CD4-positive, CD25-positive, alpha-beta regulatory T cell (primary cell): ENCODE measurements around the gene SH3GL2. TPM values are rescaled to one million over a fixed set of nuclear protein-coding genes. Genes with fewer than 3 reads are reported as not detected.

ENCODE experiments used
- ATAC-seq, 2 donors: fragments of 150-1000 bp; cut with Tn5 transposase; one replicate each; pipeline ENCODE4 v1.10.0; 2021; ENCODE audit warnings: low read depth in 2 of 2, moderate number of reproducible peaks in 2 of 2, moderate library complexity in 1 of 2
- DNase-seq, 3 donors: peaks; one replicate each; pipeline versions ENCODE4 v3.0.0 to v3.0.0-alpha.2; 2012 to 2022; ENCODE audit warnings: mixed read lengths in 1 of 3
- H3K27ac ChIP-seq: one replicate; pipeline ENCODE4 v1.7.0; 2013; ENCODE audit warnings: mild to moderate bottlenecking, low read length; ENCODE audit not compliant: insufficient read depth, poor library complexity, severe bottlenecking
- H3K27me3 ChIP-seq: one replicate; pipeline ENCODE4 v1.7.0; 2013; ENCODE audit warnings: low read length; ENCODE audit not compliant: control insufficient read depth, insufficient read depth
- H3K36me3 ChIP-seq: one replicate; pipeline ENCODE4 v1.7.0; 2013; ENCODE audit warnings: mild to moderate bottlenecking, low read length, moderate library complexity; ENCODE audit not compliant: control insufficient read depth, insufficient read depth
- H3K4me1 ChIP-seq: 2 replicates; pipeline ENCODE4 v1.7.0; 2013; ENCODE audit warnings: mild to moderate bottlenecking, low read length; ENCODE audit not compliant: insufficient read depth, control insufficient read depth, poor library complexity, severe bottlenecking
- H3K4me3 ChIP-seq: one replicate; pipeline ENCODE4 v1.7.0; 2013; ENCODE audit warnings: low read depth, mild to moderate bottlenecking, low read length, moderate library complexity
- H3K9me3 ChIP-seq, 2 experiments: 1 replicate in 1 of 2; 2 replicates in 1 of 2; pipeline ENCODE4 v1.7.0; 2013; ENCODE audit warnings: low read length in 2 of 2, mild to moderate bottlenecking in 1 of 2, moderate library complexity in 1 of 2; ENCODE audit not compliant: control insufficient read depth in 2 of 2
- H3K27ac Mint-ChIP-seq, 3 donors: one replicate each; pipeline ENCODE4 v1.8.0; 2020 to 2022; ENCODE audit warnings: mild to moderate bottlenecking in 3 of 3, mixed read lengths in 3 of 3, moderate library complexity in 2 of 3
- H3K27me3 Mint-ChIP-seq: one replicate; pipeline ENCODE4 v1.8.0; 2022; ENCODE audit warnings: mild to moderate bottlenecking, mixed read lengths
- H3K36me3 Mint-ChIP-seq: one replicate; pipeline ENCODE4 v1.8.0; 2020; ENCODE audit warnings: mixed read lengths
- H3K4me1 Mint-ChIP-seq, 4 donors: one replicate each; pipeline ENCODE4 v1.8.0; 2020 to 2022; ENCODE audit warnings: mixed read lengths in 4 of 4, mild to moderate bottlenecking in 1 of 4
- H3K4me3 Mint-ChIP-seq, 4 donors: one replicate each; pipeline ENCODE4 v1.8.0; 2020 to 2022; ENCODE audit warnings: mild to moderate bottlenecking in 4 of 4, mixed read lengths in 4 of 4, moderate library complexity in 3 of 4
- H3K9me3 Mint-ChIP-seq, 7 donors: one replicate each; pipeline ENCODE4 v1.8.0; 2020 to 2022; ENCODE audit warnings: mixed read lengths in 7 of 7, mild to moderate bottlenecking in 3 of 7, moderate library complexity in 2 of 7
- polyA plus RNA-seq, 4 donors: library from polyadenylated mRNA; unstranded; fragments of 300-500 nt; fragmentation: Illumina TruSeq; gene quantifications; one replicate each; pipeline ENCODE4 v1.2.3, GENCODE V29; 2021
- total RNA-seq: library from RNA; stranded (reverse); gene quantifications from one replicate; pipeline ENCODE4 v1.2.3, GENCODE V29; 2022

SH3GL2 gene
- total and polyA plus RNA-seq, 5 donors from 2014 or later: not detected

DNA sequence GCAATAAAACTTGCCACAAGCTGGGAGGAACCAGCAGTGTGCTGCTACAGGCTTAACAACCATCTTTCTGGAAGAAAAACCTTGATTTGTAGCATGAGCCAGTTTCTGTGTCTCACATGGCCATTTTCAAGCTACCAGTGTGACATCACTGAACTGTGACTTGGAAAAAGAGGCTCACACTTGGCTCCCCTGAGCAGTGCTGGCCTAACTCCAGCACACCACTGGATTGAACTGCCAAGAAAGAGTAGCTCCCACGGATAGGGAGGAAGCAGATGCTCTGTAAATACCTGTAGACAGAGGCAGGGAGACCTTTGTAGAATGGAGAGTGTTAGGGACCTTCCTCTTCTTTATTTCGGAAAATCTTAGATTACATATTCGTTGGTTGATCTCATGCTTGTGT lies 197.9 kb downstream of the SH3GL2 start:
- Mint-ChIP-seq H3K4me1 (no peaks in the 10 kb centered on the region), H3K4me3 (no peak overlapping the region), H3K27me3 (no peaks in the 10 kb centered on the region), H3K36me3 (no peaks in the 10 kb centered on the region), H3K27ac (no peak overlapping the region), H3K9me3 (peaks cover 0 to 13% (median 3%) of the 10 kb centered on the region in 7 donors)
- Histone ChIP-seq H3K4me3 (no peak overlapping the region), H3K36me3 (no peaks in the 10 kb centered on the region), H3K27ac (no peak overlapping the region), H3K9me3 (no peaks in the 10 kb centered on the region), H3K27me3 (no peaks in the 10 kb centered on the region), H3K4me1 (no peaks in the 10 kb centered on the region)
- DNase-seq: no peak
- ATAC-seq: no peak

DNA sequence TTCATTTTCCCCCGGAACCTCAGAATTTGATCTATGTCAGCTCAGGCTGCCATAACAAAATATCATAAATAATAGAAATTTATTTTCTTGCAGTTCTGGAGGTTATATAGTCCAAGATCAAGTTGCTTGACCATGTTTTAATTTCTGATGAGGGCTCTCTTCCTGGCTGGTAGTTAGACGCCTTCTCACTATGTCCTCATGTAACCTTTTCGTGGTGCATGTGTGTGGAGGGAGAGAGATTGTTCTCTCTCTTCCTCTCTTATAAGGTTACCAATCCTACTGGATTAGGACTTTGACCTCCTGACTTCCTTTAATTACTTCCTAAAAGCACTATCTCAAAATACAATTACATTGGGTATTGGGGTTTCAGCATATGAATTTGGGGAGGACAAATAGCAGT lies 198.6 kb downstream of the SH3GL2 start:
- no peaks in the 10 kb centered on the region for H3K9me3 ChIP-seq
- Mint-ChIP-seq H3K36me3 (no peaks in the 10 kb centered on the region), H3K9me3 (peaks cover 0 to 14% (median 3%) of the 10 kb centered on the region in 7 donors), H3K4me1 (no peaks in the 10 kb centered on the region), H3K4me3 (no peak overlapping the region), H3K27me3 (no peaks in the 10 kb centered on the region), H3K27ac (no peak overlapping the region)
- H3K36me3 ChIP-seq: no peaks in the 10 kb centered on the region
- H3K27me3 ChIP-seq: no peaks in the 10 kb centered on the region
- H3K4me3 ChIP-seq: no peak overlapping the region
- H3K27ac ChIP-seq: no peak overlapping the region
- H3K4me1 ChIP-seq: no peaks in the 10 kb centered on the region
- ATAC-seq (no peak), DNase-seq (no peak)

DNA sequence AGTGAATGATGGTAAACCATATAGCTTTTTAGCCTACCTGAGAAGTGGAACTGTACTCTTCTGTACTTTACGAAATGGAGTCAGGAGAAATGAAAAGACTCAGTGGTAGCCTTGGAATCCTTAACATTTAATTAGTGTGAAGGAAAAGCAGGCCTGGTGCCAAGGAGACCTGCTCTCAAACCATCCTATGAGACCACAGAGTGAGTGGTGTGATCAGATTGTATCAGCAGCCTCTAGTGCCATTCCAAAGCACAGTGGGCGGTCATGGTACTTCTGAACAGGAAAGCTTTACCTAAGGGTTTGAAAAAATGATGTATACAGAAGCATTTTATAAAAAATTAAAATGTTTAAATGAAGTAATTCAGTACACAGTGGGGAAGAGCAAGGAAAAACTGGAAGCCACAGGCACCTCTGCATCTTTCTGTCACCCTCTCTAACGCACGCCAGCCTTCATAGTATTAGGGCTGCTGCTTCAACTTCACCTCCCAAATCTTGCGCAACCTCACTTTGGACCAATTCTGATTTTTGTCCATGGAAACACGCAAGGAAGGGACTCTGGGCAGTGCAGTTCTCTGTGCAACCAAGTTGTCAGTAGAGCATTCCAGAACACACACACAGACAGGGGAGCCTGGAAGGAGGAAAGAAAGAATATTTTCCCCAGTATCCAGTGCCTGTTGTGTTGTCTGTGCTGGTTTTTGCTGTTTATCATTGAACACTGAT lies 203.7 kb downstream of the SH3GL2 start:
- Histone ChIP-seq H3K27me3 (no peaks in the 10 kb centered on the region), H3K4me1 (no peaks in the 10 kb centered on the region), H3K36me3 (no peaks in the 10 kb centered on the region), H3K4me3 (no peak overlapping the region), H3K9me3 (no peaks in the 10 kb centered on the region), H3K27ac (no peak overlapping the region)
- no peak overlapping the region for H3K4me3 Mint-ChIP-seq
- H3K4me1 Mint-ChIP-seq: no peaks in the 10 kb centered on the region
- no peak overlapping the region for H3K27ac Mint-ChIP-seq
- ATAC-seq (no peak), DNase-seq (no peak)
- H3K9me3 Mint-ChIP-seq: peaks cover 0 to 14% (median 4%) of the 10 kb centered on the region in 7 donors
- peaks cover 8% of the 10 kb centered on the region for H3K27me3 Mint-ChIP-seq
- no peaks in the 10 kb centered on the region for H3K36me3 Mint-ChIP-seq

DNA sequence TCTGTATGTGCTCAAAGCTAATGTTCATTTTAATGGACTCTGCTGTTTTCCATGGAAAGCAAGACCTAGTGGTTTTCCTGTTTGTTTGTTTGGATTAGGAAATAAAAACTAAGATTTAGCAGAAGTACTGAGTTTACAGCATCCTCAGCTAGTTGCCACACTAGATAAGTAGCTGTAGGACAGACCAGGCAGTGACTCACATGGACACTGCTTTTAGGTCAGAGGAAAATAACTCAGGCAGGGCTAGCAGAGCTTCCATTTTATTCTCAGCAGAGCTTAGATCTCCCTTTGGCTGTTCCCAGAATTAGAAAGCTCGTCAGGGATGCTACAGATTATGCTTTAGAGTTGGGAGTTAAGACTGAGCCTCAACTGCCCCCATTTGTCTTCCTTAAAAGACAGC lies 204.4 kb downstream of the SH3GL2 start:
- no peaks in the 10 kb centered on the region for H3K36me3 Mint-ChIP-seq
- no peaks in the 10 kb centered on the region for H3K27me3 ChIP-seq
- DNase-seq: no peak
- no peaks in the 10 kb centered on the region for H3K4me1 ChIP-seq
- H3K4me3 Mint-ChIP-seq: no peak overlapping the region
- H3K36me3 ChIP-seq: no peaks in the 10 kb centered on the region
- no peak for ATAC-seq
- peaks cover 0 to 14% (median 3%) of the 10 kb centered on the region in 7 donors for H3K9me3 Mint-ChIP-seq
- H3K4me3 ChIP-seq: no peak overlapping the region
- no peaks in the 10 kb centered on the region for H3K9me3 ChIP-seq
- H3K27me3 Mint-ChIP-seq: peaks cover 8% of the 10 kb centered on the region
- H3K4me1 Mint-ChIP-seq: no peaks in the 10 kb centered on the region
- H3K27ac Mint-ChIP-seq: no peak overlapping the region
- no peak overlapping the region for H3K27ac ChIP-seq

DNA sequence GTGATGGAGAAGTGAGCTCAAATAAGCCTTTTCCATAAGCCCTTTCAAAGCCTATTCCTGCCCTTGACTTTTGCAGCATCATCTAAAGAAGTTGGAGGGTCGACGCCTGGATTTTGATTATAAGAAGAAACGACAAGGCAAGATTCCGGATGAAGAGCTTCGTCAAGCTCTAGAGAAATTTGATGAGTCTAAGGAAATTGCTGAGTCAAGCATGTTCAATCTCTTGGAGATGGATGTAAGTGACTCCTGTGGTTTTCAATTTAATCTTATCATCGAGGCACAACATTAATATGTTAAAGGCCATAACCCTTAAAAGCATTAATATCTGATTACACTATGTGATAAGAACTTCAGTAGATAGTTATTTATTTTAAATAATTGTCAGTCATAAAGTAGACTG lies 210.4 kb downstream of the SH3GL2 start:
- Histone ChIP-seq H3K9me3 (no peaks in the 10 kb centered on the region), H3K27ac (no peak overlapping the region), H3K4me1 (no peaks in the 10 kb centered on the region), H3K4me3 (no peak overlapping the region), H3K36me3 (no peaks in the 10 kb centered on the region), H3K27me3 (no peaks in the 10 kb centered on the region)
- H3K4me1 Mint-ChIP-seq: no peaks in the 10 kb centered on the region
- peaks cover 0 to 2% (median 0%) of the 10 kb centered on the region in 7 donors for H3K9me3 Mint-ChIP-seq
- DNase-seq (no peak), ATAC-seq (no peak)
- no peak overlapping the region for H3K27ac Mint-ChIP-seq
- no peak overlapping the region for H3K4me3 Mint-ChIP-seq
- no peaks in the 10 kb centered on the region for H3K36me3 Mint-ChIP-seq
- H3K27me3 Mint-ChIP-seq: peaks cover 5% of the 10 kb centered on the region

DNA sequence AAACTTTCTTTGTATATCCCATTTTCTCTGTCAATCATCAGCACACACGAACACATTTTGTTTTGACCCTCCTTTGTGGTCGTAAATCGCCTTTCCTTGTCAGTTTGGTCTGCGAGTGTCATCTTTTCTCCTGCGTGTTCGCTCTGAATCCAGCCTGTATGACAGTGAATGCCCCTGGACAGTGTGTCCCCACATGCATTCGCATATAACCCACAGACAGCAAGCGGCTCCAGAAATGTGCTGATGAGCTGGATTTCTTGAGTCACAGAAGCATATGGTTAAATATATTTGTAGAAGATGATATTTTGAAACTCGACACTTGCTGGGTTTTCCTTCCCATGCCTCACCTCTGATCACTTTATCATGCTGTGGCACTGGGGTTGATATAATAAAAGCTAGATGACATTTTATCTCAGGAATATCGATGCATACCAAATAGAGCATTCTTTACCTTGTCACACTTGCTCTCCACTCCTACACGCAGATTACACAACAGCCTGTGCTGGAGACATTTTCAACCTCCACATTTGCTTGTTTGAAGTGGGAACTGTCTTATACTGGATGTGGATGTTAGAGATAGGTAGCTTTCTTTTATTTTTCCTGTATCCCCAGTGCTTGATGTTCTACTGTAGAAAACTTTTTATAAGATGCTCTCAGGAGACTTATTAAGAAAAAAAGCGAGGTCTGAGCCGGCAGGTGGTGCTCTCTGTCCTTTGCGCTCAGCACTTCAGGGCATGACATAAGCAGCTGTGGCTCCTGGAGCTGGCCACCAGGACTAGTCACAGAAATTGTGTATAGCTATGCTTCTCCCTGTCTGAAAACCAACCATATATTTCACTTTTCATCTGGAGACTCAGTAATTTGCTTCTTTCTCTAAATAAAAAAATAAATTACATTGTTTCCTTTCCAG lies 215.1 kb downstream of the SH3GL2 start:
- Mint-ChIP-seq H3K36me3 (no peaks in the 10 kb centered on the region), H3K9me3 (peaks cover 0 to 1% (median 0%) of the 10 kb centered on the region in 7 donors), H3K27me3 (no peaks in the 10 kb centered on the region), H3K27ac (no peak overlapping the region), H3K4me3 (no peak overlapping the region), H3K4me1 (no peaks in the 10 kb centered on the region)
- no peaks in the 10 kb centered on the region for H3K27me3 ChIP-seq
- DNase-seq: no peak
- no peaks in the 10 kb centered on the region for H3K36me3 ChIP-seq
- ATAC-seq: no peak
- no peaks in the 10 kb centered on the region for H3K9me3 ChIP-seq
- H3K4me1 ChIP-seq: no peaks in the 10 kb centered on the region
- H3K4me3 ChIP-seq: no peak overlapping the region
- H3K27ac ChIP-seq: no peak overlapping the region

DNA sequence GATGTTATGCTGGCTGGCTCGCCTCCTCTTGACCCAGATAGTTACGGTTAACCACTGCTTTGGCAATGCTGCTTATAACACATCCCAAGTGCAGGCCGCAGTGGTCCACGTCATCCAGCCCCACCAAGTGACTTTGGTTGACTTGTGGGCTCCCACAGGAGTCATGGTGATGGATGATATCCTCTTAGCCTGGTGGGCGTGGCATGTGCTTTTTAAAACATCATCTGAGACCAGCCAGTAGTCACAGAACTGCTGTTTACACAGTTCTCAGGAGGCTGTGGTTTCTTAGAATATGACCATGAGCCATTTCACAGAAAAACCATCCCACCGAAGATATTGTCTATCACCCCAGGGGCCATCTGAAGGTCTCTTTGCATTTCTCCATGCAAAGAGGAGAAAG lies 216.9 kb downstream of the SH3GL2 start:
- H3K4me1 Mint-ChIP-seq: no peaks in the 10 kb centered on the region
- no peak for DNase-seq
- H3K27me3 Mint-ChIP-seq: no peaks in the 10 kb centered on the region
- no peak overlapping the region for H3K27ac ChIP-seq
- H3K36me3 Mint-ChIP-seq: no peaks in the 10 kb centered on the region
- H3K9me3 ChIP-seq: no peaks in the 10 kb centered on the region
- no peaks in the 10 kb centered on the region for H3K36me3 ChIP-seq
- H3K4me1 ChIP-seq: no peaks in the 10 kb centered on the region
- H3K4me3 Mint-ChIP-seq: no peak overlapping the region
- H3K27me3 ChIP-seq: no peaks in the 10 kb centered on the region
- peaks cover 0 to 1% (median 0%) of the 10 kb centered on the region in 7 donors for H3K9me3 Mint-ChIP-seq
- no peak for ATAC-seq
- H3K4me3 ChIP-seq: no peak overlapping the region
- no peak overlapping the region for H3K27ac Mint-ChIP-seq
